Astrocyte of the spinal cord (primary cell): Measurements from ENCODE around the gene CLCN6.

Experiments used
- DNase-seq: peaks from one replicate; pipeline ENCODE4 v3.0.0; 2011; ENCODE audit warnings: low read depth, low spot score
- H3K4me3 ChIP-seq: 2 replicates; pipeline ENCODE4 v1.5.1; 2011; ENCODE audit warnings: low read depth, mild to moderate bottlenecking, low read length, moderate library complexity
- in situ Hi-C: cut with HindIII; loops from 2 replicates; pipeline ENCODE4 v1.10.0; 2017; ENCODE audit warnings: low sequenced_read_pairs
- TF ChIP-seq, protein P1 (sequence below): IDR thresholded peaks from 2 replicates; pipeline ENCODE4 v1.5.1; 2012; ENCODE audit warnings: low read depth, mild to moderate bottlenecking, low read length, inconsistent platforms

CLCN6 gene

DNA sequence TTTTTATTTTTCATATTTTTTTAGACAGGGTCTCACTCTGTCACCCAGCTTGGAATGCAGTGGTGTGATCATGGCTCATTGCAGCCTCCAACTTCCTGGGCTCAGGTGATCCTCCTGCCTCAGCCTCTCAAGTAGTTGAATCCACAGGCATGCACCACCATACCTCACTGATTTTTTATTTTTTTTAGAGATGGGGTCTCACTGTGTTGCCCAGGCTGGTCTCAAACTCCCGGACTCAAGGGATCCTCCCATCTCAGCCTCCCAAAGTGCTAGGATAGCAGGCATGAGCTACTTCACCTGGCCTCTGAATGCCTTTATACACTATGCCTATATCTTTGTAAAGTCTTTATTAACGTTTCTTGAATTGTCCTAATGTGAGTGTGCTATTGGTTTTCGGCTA is 63.1 kb downstream of the CLCN6 start:
- no peak for DNase-seq
- in situ Hi-C loops, result no loop called here
- TF ChIP-seq, protein P1, sequence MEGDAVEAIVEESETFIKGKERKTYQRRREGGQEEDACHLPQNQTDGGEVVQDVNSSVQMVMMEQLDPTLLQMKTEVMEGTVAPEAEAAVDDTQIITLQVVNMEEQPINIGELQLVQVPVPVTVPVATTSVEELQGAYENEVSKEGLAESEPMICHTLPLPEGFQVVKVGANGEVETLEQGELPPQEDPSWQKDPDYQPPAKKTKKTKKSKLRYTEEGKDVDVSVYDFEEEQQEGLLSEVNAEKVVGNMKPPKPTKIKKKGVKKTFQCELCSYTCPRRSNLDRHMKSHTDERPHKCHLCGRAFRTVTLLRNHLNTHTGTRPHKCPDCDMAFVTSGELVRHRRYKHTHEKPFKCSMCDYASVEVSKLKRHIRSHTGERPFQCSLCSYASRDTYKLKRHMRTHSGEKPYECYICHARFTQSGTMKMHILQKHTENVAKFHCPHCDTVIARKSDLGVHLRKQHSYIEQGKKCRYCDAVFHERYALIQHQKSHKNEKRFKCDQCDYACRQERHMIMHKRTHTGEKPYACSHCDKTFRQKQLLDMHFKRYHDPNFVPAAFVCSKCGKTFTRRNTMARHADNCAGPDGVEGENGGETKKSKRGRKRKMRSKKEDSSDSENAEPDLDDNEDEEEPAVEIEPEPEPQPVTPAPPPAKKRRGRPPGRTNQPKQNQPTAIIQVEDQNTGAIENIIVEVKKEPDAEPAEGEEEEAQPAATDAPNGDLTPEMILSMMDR, result no peak
- no peak overlapping the region for H3K4me3 ChIP-seq

DNA sequence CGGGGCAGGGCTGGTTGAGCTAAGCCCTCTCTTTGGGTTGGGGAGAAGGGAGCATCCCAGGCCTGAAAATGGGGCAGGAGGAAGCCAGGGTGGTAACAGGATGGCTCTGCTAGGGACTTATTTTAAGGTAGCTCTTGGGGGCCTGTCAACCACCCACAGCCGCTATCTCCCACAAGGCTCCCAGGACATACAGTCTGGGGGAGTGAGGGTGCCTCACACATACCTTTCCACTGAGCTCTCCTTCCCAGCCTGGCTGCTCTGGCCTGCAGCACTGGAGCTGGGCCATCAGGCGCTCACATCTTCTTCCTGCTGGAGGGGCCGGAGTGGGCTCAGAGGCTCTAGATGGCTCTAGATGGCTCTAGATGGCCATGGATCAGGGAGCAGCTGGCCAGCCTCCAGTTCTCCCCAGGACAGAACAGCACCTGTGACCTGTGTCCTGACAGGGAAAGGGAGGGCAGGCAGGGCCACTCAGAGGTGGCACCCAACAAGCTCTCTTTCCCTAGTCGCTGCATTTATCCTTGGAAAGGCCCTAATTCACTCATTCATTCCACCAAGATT is 63.7 kb downstream of the CLCN6 start:
- DNase-seq, result no peak
- in situ Hi-C loops, result no loop called here
- no peak overlapping the region for H3K4me3 ChIP-seq
- TF ChIP-seq, protein P1, result no peak

DNA sequence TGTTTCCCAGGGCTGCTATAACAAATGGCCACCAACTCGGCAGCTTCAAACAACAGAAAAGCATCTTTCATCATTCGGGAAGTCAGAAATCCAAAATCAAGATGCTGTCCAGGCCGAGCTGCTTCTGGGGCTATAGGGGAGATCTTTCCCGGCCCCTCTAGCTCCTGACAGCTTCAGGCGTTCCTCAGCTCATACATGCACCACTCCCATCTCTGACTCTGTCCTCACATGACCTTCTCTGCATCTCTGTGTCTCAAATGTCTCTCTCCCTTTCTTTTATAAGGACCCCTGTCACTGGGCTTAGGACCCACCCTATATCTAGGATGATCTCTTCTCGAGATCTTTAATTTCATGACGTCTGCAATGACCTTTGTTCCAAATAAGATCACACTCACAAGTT is 66.6 kb downstream of the CLCN6 start:
- in situ Hi-C loops, result no loop called here
- TF ChIP-seq, protein P1, result no peak
- H3K4me3 ChIP-seq, result no peak overlapping the region
- no peak for DNase-seq

DNA sequence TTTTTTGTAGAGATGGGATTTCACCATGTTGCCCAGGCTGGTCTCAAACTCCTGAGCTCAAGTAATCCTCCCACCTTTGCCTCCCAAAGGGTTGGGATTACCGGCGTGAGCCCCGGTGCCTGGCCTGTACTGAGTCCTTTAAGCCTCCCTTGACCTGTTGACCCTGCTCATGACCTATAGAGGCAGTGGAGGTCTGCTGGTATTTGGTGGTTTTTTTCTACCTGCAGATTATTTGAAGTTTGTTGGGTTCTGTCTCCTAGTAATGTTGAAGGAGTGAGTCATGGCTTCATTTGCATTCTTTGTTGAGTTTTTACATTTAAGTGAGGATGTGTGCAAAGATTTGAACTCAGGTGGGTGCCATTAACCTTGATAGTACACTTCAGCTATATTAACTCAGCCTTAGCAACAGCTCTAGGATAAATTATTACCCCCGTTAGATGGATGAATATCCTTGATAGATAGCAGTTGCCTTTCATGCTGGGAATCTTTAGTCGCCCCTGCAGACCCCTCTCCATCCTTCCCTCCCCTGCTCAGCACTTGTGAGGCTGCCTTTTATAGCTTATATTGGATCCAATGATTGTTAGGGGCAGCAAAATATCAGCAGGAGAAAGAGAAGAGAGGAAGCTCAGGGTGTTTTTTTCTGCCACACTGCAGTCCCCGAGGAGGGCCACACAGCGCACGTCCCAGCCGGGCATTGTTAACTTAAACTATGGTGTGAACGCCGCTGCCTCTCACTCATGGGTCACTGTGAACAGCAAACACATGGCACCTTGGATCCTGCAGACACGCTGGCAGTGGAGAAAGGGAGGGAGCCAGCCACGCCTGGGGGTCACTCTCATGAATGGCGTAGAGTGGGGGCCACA is 67.6 kb downstream of the CLCN6 start:
- in situ Hi-C loops, result no loop called here

DNA sequence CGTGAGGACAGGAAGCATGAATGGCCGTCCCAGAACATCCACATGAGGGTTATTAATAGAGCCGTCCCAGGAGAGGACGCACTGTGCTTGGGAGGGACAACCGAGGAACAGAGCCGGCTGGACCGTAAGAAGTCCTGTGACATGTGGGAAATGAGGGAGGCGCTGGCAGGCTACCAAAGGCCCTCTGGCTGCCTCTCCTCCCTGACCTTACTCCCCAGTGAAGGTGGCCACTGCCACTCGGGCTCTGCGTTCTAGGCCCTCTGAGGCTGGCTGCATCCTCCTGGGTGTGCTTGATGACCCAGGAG is 68.2 kb downstream of the CLCN6 start:
- TF ChIP-seq, protein P1, result no peak
- in situ Hi-C loops, result no loop called here
- H3K4me3 ChIP-seq, result no peak overlapping the region
- no peak for DNase-seq

More for the DNA sequence above, 67.6 kb downstream of the CLCN6 start:
- H3K4me3 ChIP-seq, result no peak overlapping the region
- DNase-seq, result no peak
- TF ChIP-seq, protein P1, result no peak

DNA sequence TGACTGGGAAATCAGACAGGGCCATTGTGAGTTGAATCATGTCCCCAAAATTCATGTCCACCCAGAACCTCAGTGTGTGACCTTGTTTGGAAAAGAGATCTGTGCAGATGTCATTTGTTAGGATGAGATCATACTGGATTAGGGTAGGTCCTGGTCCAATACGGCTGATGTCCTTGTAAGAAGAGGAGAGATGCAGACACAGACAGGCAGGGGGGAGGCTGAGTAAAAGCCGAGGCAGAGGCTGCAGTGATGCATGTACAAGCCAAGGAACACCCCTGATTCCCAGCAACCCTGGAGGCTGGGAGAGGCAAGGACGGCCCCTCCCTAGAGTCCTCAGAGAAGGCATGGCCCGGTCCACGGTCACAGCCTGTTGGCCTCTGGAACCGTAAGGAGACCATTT is 68.6 kb downstream of the CLCN6 start:
- TF ChIP-seq, protein P1, result no peak
- H3K4me3 ChIP-seq, result no peak overlapping the region
- in situ Hi-C loops, result no loop called here
- DNase-seq, result no peak
